K562 (cell line): Measurements from ENCODE around the gene ITPR1. TPM values are rescaled to one million over a fixed set of nuclear protein-coding genes. Genes with fewer than 3 reads are reported as not detected.

Experiments
- ATAC-seq: fragments of 200-7000 bp; cut with Tn5 transposase; 3 replicates; pipeline ENCODE4 v1.9.1; 2020; ENCODE audit warnings: moderate library complexity
- BruUV-seq: library from RNA; stranded (reverse); fragments of 400-500 nt; replicated peaks from 2 replicates; lab custom pipeline; 2021; lab: Mats Ljungman, UMichigan
- CTCF ChIA-PET: fragments of 300-600 bp; formaldehyde crosslinking; extraction: SDS; loops from one replicate; lab custom pipeline; 2021; ENCODE audit warnings: low intra/inter-chr PET ratio; lab: Yijun Ruan, JAX
- POLR2A ChIA-PET: fragments of 300-600, 350-650 bp; sonication (Branson Sonifier 250); formaldehyde crosslinking; extraction: SDS; loops from one replicate; lab custom pipeline; 2021; ENCODE audit warnings: antibody characterized with exemption, inconsistent platforms; lab: Yijun Ruan, JAX
- DNase-seq, 4 experiments: peaks; one replicate each; pipeline versions ENCODE4 v3.0.0 to v3.0.0-alpha.2; 2011 to 2018; ENCODE audit warnings: low spot score in 3 of 4, mixed read lengths in 3 of 4; ENCODE audit errors: extremely low read depth in 1 of 4
- FAIRE-seq: peaks from 2 replicates; lab custom pipeline; 2011; peaks lifted over from hg19 to GRCh38; lab: Jason Lieb, UNC
- H2AFZ ChIP-seq: 2 replicates; pipeline ENCODE4 v1.6.0; 2011; ENCODE audit warnings: low read depth, low read length, control low read depth, inconsistent platforms
- H3K27ac ChIP-seq: fragments of 200-600 bp; 3 replicates; pipeline ENCODE4 v1.8.0; 2011; ENCODE audit warnings: low read depth, mild to moderate bottlenecking, control low read depth, inconsistent platforms, low read length, moderate library complexity, mixed read lengths; ENCODE audit errors: extremely low read depth
- H3K27me3 ChIP-seq, 2 experiments: fragments of 300-600 bp in 1 of 2; 2 replicates in 1 of 2; 3 replicates in 1 of 2; pipeline versions ENCODE4 v1.6.0 to v1.8.0; 2011; ENCODE audit warnings: inconsistent platforms in 2 of 2, low read length in 2 of 2, mild to moderate bottlenecking in 1 of 2, mixed read lengths in 1 of 2, moderate library complexity in 1 of 2; ENCODE audit not compliant: control insufficient read depth in 2 of 2, insufficient read depth in 2 of 2
- H3K36me3 ChIP-seq: fragments of 300-600 bp; 3 replicates; pipeline ENCODE4 v1.8.0; 2011; ENCODE audit warnings: mild to moderate bottlenecking, low read length, inconsistent platforms; ENCODE audit not compliant: control insufficient read depth, insufficient read depth
- H3K4me1 ChIP-seq, 2 experiments: fragments of 200-600 bp in 1 of 2; replicated peaks in 1 of 2; 2 replicates in 1 of 2; 3 replicates in 1 of 2; pipeline versions ENCODE4 v1.5.1 to v1.8.0; 2011; ENCODE audit warnings: inconsistent platforms in 2 of 2, low read length in 2 of 2, mild to moderate bottlenecking in 1 of 2, mixed read lengths in 1 of 2, moderate library complexity in 1 of 2; ENCODE audit not compliant: control insufficient read depth in 2 of 2, insufficient read depth in 2 of 2
- H3K4me2 ChIP-seq: 2 replicates; pipeline ENCODE4 v1.6.1; 2011; ENCODE audit warnings: low read length, control low read depth, inconsistent platforms, mixed read lengths; ENCODE audit not compliant: insufficient read depth
- H3K4me3 ChIP-seq: fragments of 200-600 bp; sonication (generic), shearing (Covaris generic); 2 replicates; pipeline ENCODE4 v1.5.1; 2016; ENCODE audit warnings: control low read depth, inconsistent platforms
- H3K79me2 ChIP-seq: fragments of 200-600 bp; 3 replicates; pipeline ENCODE4 v1.8.0; 2011; ENCODE audit warnings: low read length, inconsistent platforms; ENCODE audit not compliant: control insufficient read depth, insufficient read depth
- H3K9ac ChIP-seq, 2 experiments: 2 replicates each; pipeline versions ENCODE4 v1.6.0 to v1.6.1; 2011; ENCODE audit warnings: low read depth in 2 of 2, low read length in 2 of 2, control low read depth in 1 of 2, inconsistent platforms in 1 of 2, mild to moderate bottlenecking in 1 of 2, mixed read lengths in 1 of 2; ENCODE audit not compliant: insufficient read depth in 1 of 2
- H3K9me1 ChIP-seq: one replicate; pipeline ENCODE4 v1.6.0; 2011; ENCODE audit warnings: inconsistent platforms, mild to moderate bottlenecking, low read length, moderate library complexity; ENCODE audit not compliant: control insufficient read depth, insufficient read depth
- H3K9me3 ChIP-seq: replicated peaks from 2 replicates; pipeline ENCODE4 v1.5.1; 2011; ENCODE audit warnings: low read depth, low read length, inconsistent platforms; ENCODE audit not compliant: control insufficient read depth, insufficient read depth
- H4K20me1 ChIP-seq: replicated peaks from 2 replicates; pipeline ENCODE4 v1.6.1; 2011; ENCODE audit warnings: low read length, inconsistent platforms, mixed read lengths; ENCODE audit not compliant: control insufficient read depth, insufficient read depth
- ATF3 ChIP-seq, 2 experiments: fragments of 450-650 bp in 1 of 2; sonication (generic) in 1 of 2; formaldehyde crosslinking in 1 of 2; IDR thresholded peaks in 1 of 2; conservative IDR thresholded peaks in 1 of 2; 2 replicates each; pipeline versions ENCODE4 v1.6.1 to v1.8.1; 2016 to 2023; ENCODE audit warnings: mild to moderate bottlenecking in 2 of 2, moderate library complexity in 2 of 2, inconsistent platforms in 1 of 2, missing genetic modification reagents in 1 of 2
- CEBPB ChIP-seq: fragments of 450-650 bp; IDR thresholded peaks from 2 replicates; pipeline ENCODE4 v1.6.1; 2016; ENCODE audit warnings: missing genetic modification characterization, missing compliant biosample characterization
- CEBPG ChIP-seq, 3 experiments: fragments of 200-800 bp in 1 of 3; sonication (Bioruptor generic) in 1 of 3; sonication (generic) in 1 of 3; formaldehyde crosslinking in 1 of 3; IDR thresholded peaks in 2 of 3; conservative IDR thresholded peaks in 1 of 3; 2 replicates each; pipeline versions ENCODE4 v1.6.1 to v1.8.0; 2016 to 2022; ENCODE audit warnings: missing compliant biosample characterization in 2 of 3, missing genetic modification characterization in 2 of 3, mild to moderate bottlenecking in 1 of 3, missing genetic modification reagents in 1 of 3
- DACH1 ChIP-seq: fragments of 450-650 bp; IDR thresholded peaks from 2 replicates; pipeline ENCODE4 v1.6.1; 2018; ENCODE audit not compliant: partially characterized antibody
- RAD21 ChIP-seq, 2 experiments: fragments of 250-450 bp in 1 of 2; fragments of 450-650 bp in 1 of 2; sonication (Bioruptor Pico) in 1 of 2; formaldehyde crosslinking in 1 of 2; IDR thresholded peaks in 1 of 2; conservative IDR thresholded peaks in 1 of 2; 2 replicates each; pipeline versions ENCODE4 v1.4.0 to v1.8.0; 2020 to 2022; ENCODE audit warnings: mild to moderate bottlenecking in 2 of 2, moderate library complexity in 1 of 2
- ZNF146 ChIP-seq: IDR thresholded peaks from one replicate; pipeline ENCODE4 v1.6.1; 2018; ENCODE audit warnings: missing compliant biosample characterization; ENCODE audit not compliant: unreplicated experiment
- WGBS: fragments of 100-300 bp; shearing (Covaris generic); methylation state at CpG from one replicate; pipeline ENCODE4 v1.1.6; 2016; ENCODE audit warnings: low coverage, mixed read lengths; ENCODE audit not compliant: insufficient coverage; ENCODE audit errors: missing lambda C conversion rate; 5-methylcytosine and 5-hydroxymethylcytosine counted together
- in situ Hi-C: fragments of 300-500 bp; cut with MboI; formaldehyde crosslinking; loops from 4 replicates; pipeline ENCODE4 v1.15.0; 2018; ENCODE audit warnings: inconsistent platforms, mixed read lengths
- intact Hi-C: fragments of 100-400 bp; cut with micrococcal nuclease; formaldehyde crosslinking; loops from 2 replicates; pipeline ENCODE4 v1.14.2; 2022
- polyA plus RNA-seq, 8 experiments: library from polyadenylated mRNA; depleted of rRNA in 4 of 8; stranded (reverse) in 5 of 8; unstranded in 3 of 8; fragments of >200 nt; fragmentation: Nextera tagmentation in 2 of 8; fragmentation: Illumina TruSeq in 1 of 8; extraction: Ambion mirVana in 2 of 8; extraction: Trizol in 1 of 8; gene quantifications; 2 replicates each; pipeline versions ENCODE4 v1.2.1 to v1.2.3, GENCODE V29; 2011 to 2014; ENCODE audit warnings: inconsistent platforms in 1 of 8, missing spikeins in 1 of 8
- total RNA-seq, 7 experiments: library from RNA; depleted of rRNA in 6 of 7; stranded (reverse); fragments of >200 nt in 6 of 7; fragmentation: Illumina TruSeq in 2 of 7; extraction: Trizol in 2 of 7; gene quantifications; 2 replicates each; pipeline versions ENCODE4 v1.2.1 to v1.2.3, GENCODE V29; 2011 to 2021; ENCODE audit warnings: low replicate concordance in 1 of 7
- TF ChIP-seq, protein P1 (sequence below): fragments of 250-450 bp; sonication (Bioruptor Pico); IDR thresholded peaks from 2 replicates; pipeline ENCODE4 v1.8.0; 2021; ENCODE audit warnings: moderate library complexity, mild to moderate bottlenecking, inconsistent platforms
- TF ChIP-seq, protein P2 (sequence below): fragments of 450-650 bp; IDR thresholded peaks from 2 replicates; pipeline ENCODE4 v1.6.1; 2016; ENCODE audit warnings: missing biosample characterization, missing genetic modification characterization

ITPR1 gene
- total and polyA plus RNA-seq, 9 of the 15 experiments (the other 6 are each of a cell fraction or from before 2014, with no cell fraction given): 22.4 to 40.0 (median 27.4) TPM

DNA sequence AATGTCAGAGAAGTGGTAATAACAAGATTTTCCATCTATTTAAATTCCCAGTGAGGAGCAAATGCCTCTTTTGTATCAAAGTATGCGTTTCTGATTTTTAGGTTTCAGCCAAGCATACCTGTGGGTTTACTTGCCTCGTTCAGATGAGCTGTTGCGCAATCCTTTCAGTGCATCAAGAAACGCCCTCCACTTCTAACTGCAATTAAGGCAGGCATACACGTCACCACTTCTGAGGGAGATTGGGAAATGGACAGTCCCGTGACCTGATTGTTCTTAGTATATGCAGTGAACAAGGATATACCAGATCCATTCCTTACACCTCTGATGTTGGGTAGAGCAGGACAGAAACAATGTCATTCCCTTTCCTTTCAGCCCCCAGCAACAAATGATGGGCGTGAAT is 219.0 kb downstream of the ITPR1 start:
- H2AFZ ChIP-seq: no peak overlapping the region
- H3K27me3 ChIP-seq: no peaks in the 10 kb centered on the region
- H3K79me2 ChIP-seq: no peaks in the 10 kb centered on the region
- DNase-seq: no peak
- 67% methylated on average over 7 of the region's 7 CpGs for WGBS
- TF ChIP-seq, protein P1, sequence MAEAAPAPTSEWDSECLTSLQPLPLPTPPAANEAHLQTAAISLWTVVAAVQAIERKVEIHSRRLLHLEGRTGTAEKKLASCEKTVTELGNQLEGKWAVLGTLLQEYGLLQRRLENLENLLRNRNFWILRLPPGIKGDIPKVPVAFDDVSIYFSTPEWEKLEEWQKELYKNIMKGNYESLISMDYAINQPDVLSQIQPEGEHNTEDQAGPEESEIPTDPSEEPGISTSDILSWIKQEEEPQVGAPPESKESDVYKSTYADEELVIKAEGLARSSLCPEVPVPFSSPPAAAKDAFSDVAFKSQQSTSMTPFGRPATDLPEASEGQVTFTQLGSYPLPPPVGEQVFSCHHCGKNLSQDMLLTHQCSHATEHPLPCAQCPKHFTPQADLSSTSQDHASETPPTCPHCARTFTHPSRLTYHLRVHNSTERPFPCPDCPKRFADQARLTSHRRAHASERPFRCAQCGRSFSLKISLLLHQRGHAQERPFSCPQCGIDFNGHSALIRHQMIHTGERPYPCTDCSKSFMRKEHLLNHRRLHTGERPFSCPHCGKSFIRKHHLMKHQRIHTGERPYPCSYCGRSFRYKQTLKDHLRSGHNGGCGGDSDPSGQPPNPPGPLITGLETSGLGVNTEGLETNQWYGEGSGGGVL (CRISPR knock-in tag): no peak
- TF ChIP-seq CEBPB (tag) (peak; percentile 100), DACH1 (peak; percentile 22), ATF3 (IDR thresholded peaks at IDR 0.05) (peak; percentile 49), ATF3 (CRISPR knock-in tag; conservative IDR thresholded peaks at IDR 0.05) (no peak), CEBPG (CRISPR knock-in tag; IDR thresholded peaks at IDR 0.05) (peak; percentile 95), CEBPG (tag; conservative IDR thresholded peaks at IDR 0.05 in 1 of 2, IDR thresholded peaks at IDR 0.05 in 1 of 2) (peak; percentile 96 to 100), RAD21 (CRISPR knock-in tag; conservative IDR thresholded peaks at IDR 0.05 in 1 of 2, IDR thresholded peaks at IDR 0.05 in 1 of 2) (0 out of 4 replicates have a peak, but pooled peaks of 1 of the 2 experiments have one; percentile 3), ZNF146 (CRISPR knock-in tag) (no peak)
- TF ChIP-seq, protein P2, sequence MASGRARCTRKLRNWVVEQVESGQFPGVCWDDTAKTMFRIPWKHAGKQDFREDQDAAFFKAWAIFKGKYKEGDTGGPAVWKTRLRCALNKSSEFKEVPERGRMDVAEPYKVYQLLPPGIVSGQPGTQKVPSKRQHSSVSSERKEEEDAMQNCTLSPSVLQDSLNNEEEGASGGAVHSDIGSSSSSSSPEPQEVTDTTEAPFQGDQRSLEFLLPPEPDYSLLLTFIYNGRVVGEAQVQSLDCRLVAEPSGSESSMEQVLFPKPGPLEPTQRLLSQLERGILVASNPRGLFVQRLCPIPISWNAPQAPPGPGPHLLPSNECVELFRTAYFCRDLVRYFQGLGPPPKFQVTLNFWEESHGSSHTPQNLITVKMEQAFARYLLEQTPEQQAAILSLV (tag): peak; percentile 92
- no peaks in the 10 kb centered on the region for H3K9me3 ChIP-seq
- H3K36me3 ChIP-seq: peaks cover 8% of the 10 kb centered on the region; the same call in 2 of the 3 replicates
- H3K9me1 ChIP-seq: no peaks in the 10 kb centered on the region
- no TSS peak for BruUV-seq
- H3K4me2 ChIP-seq: no peak overlapping the region
- no peak for FAIRE-seq
- ChIA-PET POLR2A (interaction anchor here (0.8 to 5.0 kb wide), 10 partner anchors 9 to 422 kb away, joined by 3 to 36 read pairs (median 5); partner anchors contain the start of gene BHLHE40), CTCF (interaction anchor here (0.5 to 2.7 kb wide), 7 partner anchors 33 to 349 kb away, joined by 3 to 23 read pairs (median 4); partner anchors contain the start of gene BHLHE40)
- H4K20me1 ChIP-seq: no peaks in the 10 kb centered on the region
- H3K4me3 ChIP-seq: no peak overlapping the region
- no peak for ATAC-seq
- no peak overlapping the region for H3K9ac ChIP-seq
- in situ Hi-C loops: no loop called here
- no peak overlapping the region for H3K27ac ChIP-seq
- no peaks in the 10 kb centered on the region; a peak in 1 of 5 replicates for H3K4me1 ChIP-seq
- intact Hi-C loops: loop anchor here (5.0 to 10.0 kb wide), 4 partner anchors 55 to 513 kb away; partner anchors contain the start of gene EDEM1
